Fibroblast of gingiva (primary cell): ENCODE data around the gene MCAM.

Experiments used
- DNase-seq: peaks from one replicate; pipeline ENCODE4 v3.0.0-alpha.2; 2011; ENCODE audit warnings: low read depth

Gene MCAM

DNA sequence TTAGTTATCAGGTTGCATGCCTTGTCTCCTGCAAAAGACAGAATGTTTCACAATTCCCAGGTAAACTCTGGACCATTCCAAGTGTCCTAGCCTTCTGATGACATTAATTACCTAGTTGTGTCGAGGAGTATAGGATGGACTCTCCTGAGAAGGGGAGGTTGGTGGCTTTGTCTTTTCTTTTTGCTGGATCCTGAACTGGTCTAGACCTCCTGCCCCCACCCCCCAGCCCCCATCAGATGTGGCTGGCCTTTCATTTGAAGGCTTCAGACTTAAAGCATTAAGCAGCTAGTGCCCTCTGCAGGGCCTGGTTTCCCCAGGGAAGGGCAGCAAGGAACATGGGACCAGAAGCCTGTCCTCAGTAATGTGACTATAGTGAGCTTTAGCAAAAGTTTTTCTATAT is 9.7 kb downstream of the MCAM start:
- no peak for DNase-seq

- DNase-seq: peak; percentile 72
These were observed 10.5 kb downstream of the MCAM start for GRCh38 chr11:119306373-119306890.

DNA sequence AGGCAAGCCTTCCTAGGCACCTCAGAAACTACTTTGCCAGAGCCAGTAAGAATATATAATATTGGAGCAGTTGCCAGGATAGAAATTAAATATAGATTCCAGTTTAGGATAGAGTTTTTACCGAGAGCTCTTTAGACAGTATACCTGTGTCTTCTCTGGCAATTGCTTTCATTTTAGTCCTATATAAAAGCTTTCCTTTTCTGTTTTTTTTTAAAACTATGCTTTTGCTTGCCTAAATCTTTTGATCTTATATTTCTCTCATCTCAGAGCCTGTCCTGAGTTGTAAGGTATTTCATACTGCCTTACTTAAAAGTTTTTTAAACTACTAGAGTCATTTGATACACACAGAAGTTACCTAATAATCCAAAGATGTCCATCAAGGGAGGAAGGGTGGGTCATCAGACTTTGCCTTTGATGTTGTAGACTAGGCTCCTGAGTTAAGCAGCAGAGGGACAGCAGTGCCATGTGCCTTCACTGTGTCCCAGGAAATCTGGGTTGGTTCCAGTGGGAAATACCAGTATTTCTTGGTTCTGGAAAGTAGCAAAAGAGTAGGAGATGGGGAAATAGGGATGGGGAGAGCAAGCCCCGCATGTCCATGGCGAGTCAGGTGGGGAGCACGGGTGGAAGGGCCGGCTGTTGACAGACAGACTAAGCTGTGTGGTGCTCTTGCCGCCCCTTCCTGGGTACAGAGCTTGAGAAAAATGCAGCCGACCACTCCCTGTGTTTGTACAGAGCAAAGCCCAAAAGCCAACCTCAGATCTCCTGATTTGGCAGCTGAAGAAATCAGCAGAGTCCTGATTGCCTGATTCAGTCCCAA is 11.2 kb downstream of the MCAM start:
- no peak for DNase-seq

DNA sequence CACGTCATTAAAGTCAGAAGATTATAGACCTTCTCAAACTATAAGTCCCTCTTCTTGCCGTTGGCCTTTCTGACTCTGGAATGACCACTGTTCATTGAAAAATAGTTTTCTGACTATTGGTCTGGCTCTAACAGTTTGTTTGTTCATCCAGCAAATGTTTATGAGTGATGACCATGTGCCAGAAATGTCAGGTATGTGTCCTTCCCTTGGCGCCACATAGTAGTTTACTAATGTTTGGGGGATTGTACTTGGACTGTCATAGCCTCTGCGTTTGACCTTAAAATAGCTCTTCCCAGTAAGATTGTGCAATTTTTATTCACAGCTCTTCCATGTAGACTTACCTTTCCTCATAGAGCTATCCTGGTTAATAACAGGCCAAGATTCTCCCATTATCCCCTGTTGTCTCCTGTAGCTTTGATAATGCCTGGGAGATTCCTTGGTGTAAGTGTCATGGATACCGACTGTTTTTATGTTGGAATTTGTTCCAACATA is 13.7 kb downstream of the MCAM start:
- no peak for DNase-seq

GRCh38 chr11:119300198-119300964 is 16.5 kb downstream of the MCAM start:
- DNase-seq: no peak

GRCh38 chr11:119299416-119299815 is 17.5 kb downstream of the MCAM start:
- DNase-seq: no peak

GRCh38 chr11:119298726-119299125 is 18.2 kb downstream of the MCAM start:
- no peak for DNase-seq

- no peak for DNase-seq
These were observed 19.0 kb downstream of the MCAM start for GRCh38 chr11:119297938-119298337.

DNA sequence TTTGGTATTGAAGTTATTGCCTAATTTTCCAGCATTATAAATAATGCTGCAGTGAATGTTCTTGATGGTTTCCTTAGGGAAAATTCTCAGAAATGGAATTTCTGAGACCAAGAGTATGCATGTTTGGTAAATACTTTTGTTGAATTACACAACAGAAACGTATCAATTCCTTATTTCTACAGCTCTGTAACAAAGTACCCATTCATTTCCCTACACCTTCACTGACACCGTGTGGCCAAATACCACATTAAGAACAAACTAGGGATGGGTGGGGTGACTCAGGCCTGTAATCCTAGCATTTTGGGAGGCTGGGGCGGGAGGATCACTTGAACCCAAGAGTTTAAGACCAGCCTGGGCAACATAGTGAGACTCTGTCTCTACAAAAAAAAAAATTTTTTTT is 21.8 kb downstream of the MCAM start:
- peak; percentile 64 for DNase-seq

DNA sequence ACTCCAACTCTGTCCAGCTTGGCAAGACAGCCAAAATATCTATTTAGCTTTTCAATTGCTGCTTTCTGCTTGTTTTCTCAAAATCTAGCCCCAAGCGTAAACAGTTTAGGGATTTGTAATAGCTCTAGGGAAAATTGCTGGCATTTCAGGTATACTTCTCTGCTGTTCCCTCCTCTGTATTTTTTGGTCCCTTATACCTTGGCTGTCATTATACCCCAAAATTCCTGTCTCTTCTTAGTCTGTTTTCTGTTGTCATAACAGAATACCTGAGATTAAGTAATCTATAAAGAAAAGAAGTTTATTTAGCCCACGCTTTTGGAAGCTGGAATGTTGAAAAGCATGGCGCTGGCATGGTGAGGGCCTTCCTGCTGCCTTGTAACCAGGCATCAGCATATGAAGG is 23.5 kb downstream of the MCAM start:
- no peak for DNase-seq

DNA sequence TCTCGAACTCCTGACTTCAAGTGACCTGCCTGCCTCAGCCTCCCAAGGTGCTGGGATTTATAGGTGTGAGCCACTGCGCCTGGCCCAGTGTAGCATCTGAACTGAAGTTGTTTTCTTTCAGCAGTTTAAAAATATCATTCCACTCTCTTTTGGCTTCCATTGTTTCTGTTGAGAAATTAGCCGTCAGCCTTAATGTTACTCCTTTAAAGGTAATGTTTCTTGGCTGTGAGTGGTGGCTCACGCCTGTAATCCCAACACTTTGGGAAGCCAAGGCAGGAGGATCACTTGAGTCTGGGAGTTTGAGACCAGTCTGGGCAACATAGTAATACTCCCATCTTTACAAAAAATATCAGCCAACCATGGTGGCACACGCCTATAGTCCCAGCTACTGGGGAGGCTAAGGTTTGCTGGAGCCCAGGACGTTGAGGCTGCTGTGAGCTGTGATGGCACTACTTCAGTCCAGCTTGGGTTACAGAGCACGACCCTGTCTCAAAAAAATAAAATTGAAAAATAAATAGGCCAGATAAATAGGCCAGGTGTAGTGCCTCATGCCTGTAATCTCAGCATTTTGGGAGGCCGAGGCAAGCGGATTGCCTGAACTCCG is 25.9 kb downstream of the MCAM start:
- no peak for DNase-seq

DNA sequence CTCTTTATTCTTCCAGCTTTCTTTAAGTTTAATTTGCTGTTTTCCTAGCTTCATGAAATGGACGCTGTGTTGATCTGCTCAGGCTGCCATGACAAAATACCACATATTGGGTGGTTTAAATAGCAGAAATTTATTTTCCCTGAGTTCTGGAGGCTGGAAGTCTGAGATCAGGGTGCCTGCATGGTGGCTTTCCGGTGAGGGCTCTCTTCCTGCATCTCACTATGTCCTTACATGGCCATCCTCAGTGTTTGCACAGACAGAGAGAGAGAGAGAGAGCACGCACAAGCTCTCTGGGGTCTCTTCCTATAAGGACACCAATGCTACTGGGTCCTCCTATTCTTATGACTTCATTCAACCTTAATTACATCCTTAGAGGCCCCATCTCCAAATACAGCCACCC is 28.7 kb downstream of the MCAM start:
- no peak for DNase-seq

DNA sequence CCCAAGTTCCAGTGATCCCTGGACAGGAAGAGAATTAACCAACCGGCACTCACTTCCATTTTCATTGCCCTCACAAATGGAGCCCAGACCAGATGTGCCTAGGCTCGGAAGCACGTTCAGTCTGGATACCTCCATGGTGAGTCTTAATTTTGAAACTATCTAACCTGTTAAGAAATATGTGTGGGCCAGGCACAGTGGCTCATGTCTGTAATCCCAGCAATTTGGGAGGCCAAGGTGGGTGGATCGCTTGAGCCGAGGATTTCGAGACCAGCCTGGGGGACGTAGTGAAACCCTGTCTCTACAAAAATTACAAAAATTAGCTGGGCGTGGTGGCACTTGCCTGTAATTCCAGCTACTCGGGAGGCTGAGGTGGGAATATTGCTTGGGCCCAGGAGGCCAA is 31.5 kb downstream of the MCAM start:
- no peak for DNase-seq

DNA sequence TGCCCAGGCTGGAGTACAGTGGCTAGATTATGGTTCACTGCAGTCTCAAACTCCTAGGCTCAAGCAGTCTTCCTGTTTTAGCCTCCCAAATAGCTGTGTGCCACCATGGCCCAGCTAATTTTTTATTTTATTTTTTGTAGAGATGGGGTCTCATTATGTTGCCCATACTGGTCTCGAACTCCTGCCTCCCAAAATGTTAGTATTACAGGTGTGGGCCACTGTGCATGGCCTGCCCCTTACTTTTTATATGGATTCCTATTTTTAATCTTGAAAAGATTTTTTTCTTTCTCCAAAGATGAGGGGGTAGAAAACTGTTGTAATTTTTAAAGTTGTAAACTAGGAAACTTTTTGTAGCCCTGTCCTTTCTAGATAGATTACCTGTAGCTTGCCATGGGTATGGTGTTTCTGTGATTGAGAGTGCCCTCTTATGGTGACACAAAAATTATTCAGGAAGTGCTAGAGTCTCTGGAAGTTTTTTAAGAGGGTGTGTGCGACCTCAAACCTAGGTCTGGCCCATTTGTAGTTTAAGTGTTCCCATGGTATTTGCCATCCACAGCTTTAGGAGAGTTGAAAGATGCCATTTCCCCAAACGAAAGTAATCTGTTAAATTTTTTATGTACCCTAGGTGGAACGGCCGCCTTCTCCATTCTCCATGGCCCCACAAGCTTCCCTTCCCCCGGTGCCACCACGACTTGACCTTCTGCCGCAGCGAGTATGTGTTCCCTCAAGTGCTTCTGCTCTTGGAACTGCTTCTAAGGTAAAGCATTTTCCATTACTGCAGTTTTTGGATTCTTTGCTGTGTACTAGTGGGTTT is 32.4 kb downstream of the MCAM start:
- DNase-seq: peak; percentile 34

DNA sequence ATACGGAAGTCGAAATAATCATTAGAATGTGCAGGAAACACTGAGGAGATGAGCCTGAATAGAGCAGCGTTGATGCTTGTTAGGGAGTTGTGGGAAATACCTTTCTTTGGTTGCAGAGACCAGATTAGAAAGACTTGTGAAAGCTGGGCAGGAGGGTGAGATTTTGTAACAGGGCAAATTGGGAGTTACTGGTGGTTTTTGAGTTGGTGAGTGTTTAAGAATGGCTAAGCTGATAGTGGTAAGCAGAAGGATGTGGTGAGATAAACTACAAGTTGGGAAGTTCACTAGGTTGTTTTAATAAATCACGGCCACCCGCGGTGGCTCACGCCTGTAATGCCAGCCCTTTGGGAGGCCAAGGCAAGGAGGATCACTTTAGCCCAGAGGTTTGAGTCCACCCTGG is 34.4 kb downstream of the MCAM start:
- DNase-seq: no peak

DNA sequence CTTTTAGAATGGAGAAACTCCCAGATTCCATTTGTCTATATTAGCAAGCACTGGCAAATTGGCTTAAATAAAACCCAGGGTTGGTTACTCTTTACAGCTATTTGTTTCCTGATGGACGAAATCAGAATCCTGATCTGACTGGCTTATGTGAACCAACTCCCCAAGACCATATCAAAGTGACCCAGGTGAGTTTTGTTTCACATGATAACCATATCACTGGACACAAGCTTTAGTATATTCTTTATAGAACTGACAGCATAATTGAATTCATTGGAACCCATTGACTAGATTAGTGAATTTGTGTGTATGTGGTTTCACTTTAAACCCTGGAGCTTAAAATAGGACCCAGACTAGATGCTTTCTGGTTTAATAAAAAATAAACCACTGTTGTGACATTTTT is 39.3 kb downstream of the MCAM start:
- DNase-seq: no peak

- no peak for DNase-seq
These were observed 43.2 kb downstream of the MCAM start for GRCh38 chr11:119273721-119274120.

GRCh38 chr11:119267645-119268044 is 49.3 kb downstream of the MCAM start:
- DNase-seq: no peak

GRCh38 chr11:119266517-119267255 is 50.2 kb downstream of the MCAM start:
- DNase-seq: no peak

DNA sequence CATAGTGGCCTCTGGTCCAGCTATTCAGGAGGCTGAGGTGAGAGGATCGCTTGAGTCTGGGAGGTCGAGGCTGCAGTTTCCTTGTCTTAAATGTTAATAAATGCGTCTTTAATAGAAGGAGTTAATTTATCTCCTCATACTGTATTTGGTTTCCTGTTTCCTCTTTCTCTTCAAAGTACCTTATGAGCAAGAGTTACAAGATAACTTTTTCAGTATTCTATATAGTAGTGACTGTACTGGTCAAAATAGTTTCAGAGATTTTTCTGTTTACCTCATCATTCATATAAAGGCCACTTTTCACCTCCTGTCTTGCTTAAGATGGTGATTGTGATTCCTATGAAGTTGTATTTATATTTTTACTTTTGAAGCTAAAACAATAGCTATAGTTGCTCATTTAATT is 50.9 kb downstream of the MCAM start:
- no peak for DNase-seq

DNA sequence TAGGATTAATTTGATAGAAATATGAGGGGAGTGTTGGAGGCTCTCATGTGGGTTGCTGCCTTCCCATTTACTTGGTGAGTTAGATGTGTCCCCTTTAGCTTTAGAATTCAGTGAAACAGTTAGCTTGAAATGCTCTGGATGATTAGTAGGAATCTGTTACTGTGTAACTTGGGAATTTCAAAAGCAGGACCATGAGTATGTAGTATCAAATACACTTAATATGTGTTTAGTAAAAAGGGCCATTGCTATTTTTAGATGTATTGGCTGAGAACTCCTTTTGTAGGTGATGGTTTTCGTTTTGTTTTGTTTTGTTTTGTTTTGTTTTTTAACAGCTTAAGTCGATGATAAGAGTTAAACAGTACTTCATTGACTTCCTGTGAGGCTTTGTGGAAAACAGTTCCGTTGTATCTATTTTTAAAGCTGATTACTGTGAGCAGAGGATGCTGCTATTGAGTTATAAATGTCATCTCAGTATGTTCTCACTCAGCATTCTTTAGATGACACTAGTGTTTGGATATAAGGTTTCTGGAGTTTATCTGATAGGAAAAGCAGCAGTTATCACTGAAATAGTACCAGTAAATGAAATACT is 53.5 kb downstream of the MCAM start:
- DNase-seq: no peak
